PFSK-1 (cell line): ENCODE data around the gene PLXNA3.
A peak's percentile ranks its signal among the peaks of the same experiment; 100 is the strongest.

Experiments used
- FOXP2 ChIP-seq: optimal IDR thresholded peaks from 2 replicates; pipeline ENCODE3; 2011; ENCODE audit warnings: borderline replicate concordance, control low read depth, inconsistent platforms; ENCODE audit not compliant: insufficient read depth; ENCODE audit errors: extremely low read length, extremely low read depth
- POLR2AphosphoS5 ChIP-seq: IDR thresholded peaks from 2 replicates; pipeline ENCODE4 v1.6.1; 2012; ENCODE audit warnings: low read depth, mild to moderate bottlenecking, control low read depth, low read length, moderate library complexity
- SIN3A ChIP-seq: IDR thresholded peaks from 2 replicates; pipeline ENCODE4 v1.6.1; 2012; ENCODE audit warnings: mild to moderate bottlenecking, low read length, moderate library complexity, borderline replicate concordance; ENCODE audit not compliant: insufficient read depth
- TAF1 ChIP-seq: IDR thresholded peaks from 2 replicates; pipeline ENCODE4 v1.6.1; 2012; ENCODE audit warnings: low read length, control low read depth, borderline replicate concordance; ENCODE audit not compliant: insufficient read depth

DNA sequence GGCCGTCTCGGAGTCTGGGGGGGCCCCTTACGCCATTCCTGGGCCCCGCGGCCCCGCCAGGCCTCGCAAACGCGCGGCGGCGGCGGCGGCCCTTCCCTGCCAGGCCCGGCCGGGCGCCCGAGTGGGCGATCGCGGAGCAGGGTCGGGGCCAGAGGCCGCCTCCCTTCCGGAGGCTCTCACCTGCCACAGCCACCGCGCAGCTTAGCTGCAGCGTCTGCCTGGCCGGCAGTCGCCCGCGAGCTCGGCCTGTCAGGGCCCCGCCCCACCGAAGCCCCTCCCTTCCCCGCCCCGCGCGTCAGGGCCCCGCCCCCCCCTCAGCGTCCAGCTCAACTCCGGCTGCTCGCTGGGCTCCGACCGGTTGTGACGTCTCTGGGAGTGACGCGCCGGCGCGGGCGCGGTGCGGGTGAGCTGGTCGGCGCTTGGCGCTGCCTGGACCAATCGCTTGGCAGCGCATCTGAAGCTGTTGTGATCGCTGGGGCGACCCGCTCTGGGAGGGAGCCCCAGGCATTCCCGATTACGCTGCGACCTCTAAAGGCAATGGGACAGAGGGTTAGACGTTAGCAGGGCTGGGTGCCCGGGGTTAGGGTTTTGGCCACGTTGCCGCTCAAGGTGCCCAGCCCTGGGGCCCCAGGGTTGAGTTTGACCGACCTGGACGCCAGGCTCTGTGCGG lies 32.5 kb downstream of the PLXNA3 start, which contains the start of gene SLC10A3:
- TF ChIP-seq SIN3A (no peak), TAF1 (peak; percentile 77; the same call in 1 of the 2 replicates), POLR2AphosphoS5 (peak; percentile 52), FOXP2 (no peak)
